SK-N-SH (cell line): ENCODE data around the gene PKP4. TPM values are rescaled to one million over a fixed set of nuclear protein-coding genes. Genes with fewer than 3 reads are reported as not detected.

Experiments
- CTCF ChIA-PET: fragments of 300-600, 350-600 bp; formaldehyde crosslinking; extraction: SDS; loops from one replicate; lab custom pipeline; 2021; lab: Yijun Ruan, JAX
- POLR2A ChIA-PET: fragments of 350-600 bp; sonication (Branson Sonifier 250); formaldehyde crosslinking; extraction: SDS; loops from one replicate; lab custom pipeline; 2020; ENCODE audit warnings: antibody characterized with exemption, inconsistent platforms; lab: Yijun Ruan, JAX
- DNase-seq: peaks from one replicate; pipeline ENCODE4 v3.0.0; 2012
- H2AFZ ChIP-seq: fragments of 200-600 bp; sonication (generic); 2 replicates; pipeline ENCODE4 v1.8.1; 2016; ENCODE audit warnings: antibody characterized with exemption, mild to moderate bottlenecking, low read depth
- H3F3A ChIP-seq: fragments of 200-600 bp; sonication (generic); replicated peaks from 2 replicates; pipeline ENCODE3; 2016; ENCODE audit warnings: antibody characterized with exemption, mild to moderate bottlenecking; ENCODE audit not compliant: insufficient read depth
- H3K27ac ChIP-seq, 2 experiments: fragments of 200-500 bp in 1 of 2; fragments of 200-600 bp in 1 of 2; sonication (Bioruptor generic) in 1 of 2; sonication (generic), shearing (Covaris generic) in 1 of 2; 2 replicates each; pipeline versions ENCODE4 v1.5.1 to v1.6.1; 2014 to 2016; ENCODE audit warnings: low read depth in 2 of 2, inconsistent platforms in 1 of 2, low read length in 1 of 2, mild to moderate bottlenecking in 1 of 2, mixed read lengths in 1 of 2
- H3K27me3 ChIP-seq: fragments of 200-600 bp; sonication (generic), shearing (Covaris generic); 2 replicates; pipeline ENCODE4 v1.6.1; 2016; ENCODE audit warnings: mixed run types; ENCODE audit not compliant: insufficient read depth
- H3K36me3 ChIP-seq, 2 experiments: fragments of 200-500 bp in 1 of 2; fragments of 200-600 bp in 1 of 2; sonication (Bioruptor generic) in 1 of 2; sonication (generic) in 1 of 2; replicated peaks in 1 of 2; 2 replicates each; pipeline versions ENCODE3 to v1.5.1; 2014 to 2016; ENCODE audit warnings: low read length in 1 of 2, mild to moderate bottlenecking in 1 of 2; ENCODE audit not compliant: insufficient read depth in 2 of 2, control insufficient read depth in 1 of 2
- H3K4me1 ChIP-seq, 2 experiments: fragments of 200-500 bp in 1 of 2; fragments of 200-600 bp in 1 of 2; sonication (Bioruptor generic) in 1 of 2; sonication (generic), shearing (Covaris generic) in 1 of 2; 2 replicates each; pipeline versions ENCODE4 v1.5.1 to v1.6.1; 2014 to 2016; ENCODE audit warnings: low read depth in 1 of 2, low read length in 1 of 2, mixed run types in 1 of 2; ENCODE audit not compliant: insufficient read depth in 2 of 2, control insufficient read depth in 1 of 2
- H3K4me2 ChIP-seq: fragments of 200-600 bp; sonication (generic), shearing (Covaris generic); 2 replicates; pipeline ENCODE4 v1.6.1; 2017; ENCODE audit warnings: mixed run types
- H3K4me3 ChIP-seq, 2 experiments: fragments of 200-500 bp in 1 of 2; fragments of 200-600 bp in 1 of 2; sonication (Bioruptor generic) in 1 of 2; sonication (generic), shearing (Covaris generic) in 1 of 2; 2 replicates each; pipeline versions ENCODE4 v1.5.1 to v1.8.1; 2014 to 2016; ENCODE audit warnings: low read depth in 2 of 2, inconsistent platforms in 1 of 2, low read length in 1 of 2, mild to moderate bottlenecking in 1 of 2, mixed read lengths in 1 of 2, moderate library complexity in 1 of 2
- H3K79me2 ChIP-seq: fragments of 200-600 bp; sonication (generic); 2 replicates; pipeline ENCODE4 v1.8.1; 2017; ENCODE audit warnings: mild to moderate bottlenecking; ENCODE audit not compliant: insufficient read depth
- H3K9ac ChIP-seq: fragments of 200-600 bp; sonication (generic); 2 replicates; pipeline ENCODE4 v1.6.1; 2017; ENCODE audit warnings: mixed run types
- H3K9me2 ChIP-seq: fragments of 200-600 bp; sonication (generic); 2 replicates; pipeline ENCODE4 v1.6.1; 2017; ENCODE audit warnings: mixed run types
- H3K9me3 ChIP-seq: fragments of 200-600 bp; sonication (generic); 2 replicates; pipeline ENCODE4 v1.6.1; 2017; ENCODE audit warnings: mixed run types, mild to moderate bottlenecking, moderate library complexity
- H4K20me1 ChIP-seq: fragments of 200-600 bp; sonication (generic); 2 replicates; pipeline ENCODE4 v1.6.1; 2017; ENCODE audit warnings: mild to moderate bottlenecking, mixed run types; ENCODE audit not compliant: insufficient read depth
- EZH2phosphoT487 ChIP-seq: fragments of 200-600 bp; sonication (generic); IDR thresholded peaks from 2 replicates; pipeline ENCODE4 v1.6.1; 2017; ENCODE audit warnings: low read depth, mixed run types, mild to moderate bottlenecking, antibody characterized with exemption, moderate library complexity, borderline replicate concordance
- FOXM1 ChIP-seq: IDR thresholded peaks from 2 replicates; pipeline ENCODE4 v1.4.0; 2012; ENCODE audit warnings: low read depth, mild to moderate bottlenecking
- GABPA ChIP-seq: IDR thresholded peaks from 2 replicates; pipeline ENCODE4 v1.4.0; 2012; ENCODE audit warnings: low read depth, mild to moderate bottlenecking
- IRF3 ChIP-seq: fragments of 150-350 bp; IDR thresholded peaks from 2 replicates; pipeline ENCODE4 v1.6.1; 2016; ENCODE audit warnings: mild to moderate bottlenecking, low read depth, low read length
- JUND ChIP-seq: IDR thresholded peaks from 2 replicates; pipeline ENCODE4 v1.4.0; 2012
- MEF2A ChIP-seq: IDR thresholded peaks from 2 replicates; pipeline ENCODE4 v1.4.0; 2012; ENCODE audit warnings: low read depth, borderline replicate concordance
- MXI1 ChIP-seq: IDR thresholded peaks from 2 replicates; pipeline ENCODE4 v1.6.1; 2012; ENCODE audit warnings: mild to moderate bottlenecking, low read depth, low read length, improper control_type of control experiment
- PBX3 ChIP-seq: IDR thresholded peaks from 2 replicates; pipeline ENCODE4; 2012
- RAD21 ChIP-seq: IDR thresholded peaks from 2 replicates; pipeline ENCODE4 v1.6.1; 2012; ENCODE audit warnings: mild to moderate bottlenecking, low read length
- RFX5 ChIP-seq: IDR thresholded peaks from 2 replicates; pipeline ENCODE4 v1.6.1; 2012; ENCODE audit warnings: mild to moderate bottlenecking, improper control_type of control experiment, low read length
- TEAD4 ChIP-seq: IDR thresholded peaks from 2 replicates; pipeline ENCODE4 v1.4.0; 2012; ENCODE audit warnings: mild to moderate bottlenecking, borderline replicate concordance; ENCODE audit not compliant: insufficient read depth
- WGBS: methylation state at CpG from one replicate; pipeline ENCODE4 v1.1.6; 2017; ENCODE audit warnings: low lambda C conversion rate; 5-methylcytosine and 5-hydroxymethylcytosine counted together
- polyA plus RNA-seq, 3 experiments: library from polyadenylated mRNA; depleted of rRNA; stranded (reverse); fragments of >200 nt; gene quantifications; 2 replicates each; pipeline ENCODE4 v1.2.3, GENCODE V29; 2012
- TF ChIP-seq, protein P1 (sequence below): fragments of 200-600 bp; sonication (generic); IDR thresholded peaks from 2 replicates; pipeline ENCODE4 v1.6.1; 2017; ENCODE audit warnings: antibody characterized with exemption, mild to moderate bottlenecking, moderate library complexity
- TF ChIP-seq, protein P2 (sequence below): IDR thresholded peaks from 2 replicates; pipeline ENCODE4 v1.6.1; 2012; ENCODE audit warnings: mild to moderate bottlenecking, low read depth, low read length, moderate library complexity

PKP4 gene
- polyA plus RNA-seq, 1 of the 3 experiments (the other 2 are of a cell fraction): 10.9 TPM

DNA sequence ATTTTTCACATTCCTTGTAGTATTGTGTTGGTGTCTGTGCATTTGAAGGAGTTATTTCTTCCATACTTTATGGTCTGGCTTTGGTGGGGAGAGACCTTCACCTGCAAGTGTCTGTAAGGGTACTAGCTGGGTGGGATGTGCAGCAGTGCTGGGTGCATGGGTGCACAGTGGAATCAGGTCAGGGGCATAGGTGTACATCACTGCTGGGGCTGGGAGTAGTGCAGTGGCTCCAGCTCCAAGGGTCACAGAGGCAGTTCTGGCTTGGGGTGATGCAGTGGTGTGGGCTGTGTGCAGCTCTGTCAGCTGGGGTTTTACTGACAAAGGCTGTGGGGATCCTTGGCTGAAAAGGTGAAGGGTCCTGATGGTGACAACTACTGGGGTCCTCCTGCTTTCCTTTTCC lies 45.0 kb upstream of the PKP4 start (continued):
- TF ChIP-seq, protein P1, sequence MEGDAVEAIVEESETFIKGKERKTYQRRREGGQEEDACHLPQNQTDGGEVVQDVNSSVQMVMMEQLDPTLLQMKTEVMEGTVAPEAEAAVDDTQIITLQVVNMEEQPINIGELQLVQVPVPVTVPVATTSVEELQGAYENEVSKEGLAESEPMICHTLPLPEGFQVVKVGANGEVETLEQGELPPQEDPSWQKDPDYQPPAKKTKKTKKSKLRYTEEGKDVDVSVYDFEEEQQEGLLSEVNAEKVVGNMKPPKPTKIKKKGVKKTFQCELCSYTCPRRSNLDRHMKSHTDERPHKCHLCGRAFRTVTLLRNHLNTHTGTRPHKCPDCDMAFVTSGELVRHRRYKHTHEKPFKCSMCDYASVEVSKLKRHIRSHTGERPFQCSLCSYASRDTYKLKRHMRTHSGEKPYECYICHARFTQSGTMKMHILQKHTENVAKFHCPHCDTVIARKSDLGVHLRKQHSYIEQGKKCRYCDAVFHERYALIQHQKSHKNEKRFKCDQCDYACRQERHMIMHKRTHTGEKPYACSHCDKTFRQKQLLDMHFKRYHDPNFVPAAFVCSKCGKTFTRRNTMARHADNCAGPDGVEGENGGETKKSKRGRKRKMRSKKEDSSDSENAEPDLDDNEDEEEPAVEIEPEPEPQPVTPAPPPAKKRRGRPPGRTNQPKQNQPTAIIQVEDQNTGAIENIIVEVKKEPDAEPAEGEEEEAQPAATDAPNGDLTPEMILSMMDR: no peak

DNA sequence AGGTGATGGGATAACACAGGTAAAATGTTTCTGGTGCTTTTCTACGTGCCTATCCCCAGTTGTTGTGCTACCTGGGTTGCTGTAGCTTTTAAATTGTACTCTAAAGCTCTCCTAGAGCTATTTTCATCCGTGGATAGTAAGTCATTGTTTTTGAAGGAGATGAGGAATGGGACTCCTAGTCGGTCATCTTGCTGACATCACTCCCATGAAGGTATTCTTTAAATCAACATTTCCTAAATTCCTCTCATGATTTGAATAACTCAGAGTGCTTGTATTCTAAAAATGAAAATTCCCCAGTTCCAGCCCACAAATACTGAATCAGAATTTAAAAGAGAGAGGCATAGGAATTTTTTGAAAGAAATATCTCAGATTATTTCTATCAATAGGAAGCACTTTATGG lies 44.5 kb upstream of the PKP4 start:
- ChIA-PET CTCF (no interaction called here), POLR2A (no interaction called here)
- no peak overlapping the region; the same call in 1 of the 2 replicates for H3K4me2 ChIP-seq
- H3K4me1 ChIP-seq: peaks cover 0 to 4% of the 10 kb centered on the region in 2 experiments; a peak in 2 of 4 replicates
- H2AFZ ChIP-seq: no peak overlapping the region
- 31% methylated on average over 3 of the region's 3 CpGs for WGBS
- H3F3A ChIP-seq: no peaks in the 10 kb centered on the region
- no peaks in the 10 kb centered on the region for H3K27me3 ChIP-seq
- no peaks in the 10 kb centered on the region for H3K36me3 ChIP-seq
- H3K79me2 ChIP-seq: no peaks in the 10 kb centered on the region
- no peaks in the 10 kb centered on the region for H3K9me2 ChIP-seq
- no peaks in the 10 kb centered on the region for H4K20me1 ChIP-seq
- TF ChIP-seq TEAD4 (no peak), EZH2phosphoT487 (no peak), PBX3 (no peak), MEF2A (no peak), RAD21 (no peak), GABPA (no peak), JUND (no peak), RFX5 (no peak), FOXM1 (no peak), MXI1 (no peak), IRF3 (no peak)
- TF ChIP-seq, protein P2, sequence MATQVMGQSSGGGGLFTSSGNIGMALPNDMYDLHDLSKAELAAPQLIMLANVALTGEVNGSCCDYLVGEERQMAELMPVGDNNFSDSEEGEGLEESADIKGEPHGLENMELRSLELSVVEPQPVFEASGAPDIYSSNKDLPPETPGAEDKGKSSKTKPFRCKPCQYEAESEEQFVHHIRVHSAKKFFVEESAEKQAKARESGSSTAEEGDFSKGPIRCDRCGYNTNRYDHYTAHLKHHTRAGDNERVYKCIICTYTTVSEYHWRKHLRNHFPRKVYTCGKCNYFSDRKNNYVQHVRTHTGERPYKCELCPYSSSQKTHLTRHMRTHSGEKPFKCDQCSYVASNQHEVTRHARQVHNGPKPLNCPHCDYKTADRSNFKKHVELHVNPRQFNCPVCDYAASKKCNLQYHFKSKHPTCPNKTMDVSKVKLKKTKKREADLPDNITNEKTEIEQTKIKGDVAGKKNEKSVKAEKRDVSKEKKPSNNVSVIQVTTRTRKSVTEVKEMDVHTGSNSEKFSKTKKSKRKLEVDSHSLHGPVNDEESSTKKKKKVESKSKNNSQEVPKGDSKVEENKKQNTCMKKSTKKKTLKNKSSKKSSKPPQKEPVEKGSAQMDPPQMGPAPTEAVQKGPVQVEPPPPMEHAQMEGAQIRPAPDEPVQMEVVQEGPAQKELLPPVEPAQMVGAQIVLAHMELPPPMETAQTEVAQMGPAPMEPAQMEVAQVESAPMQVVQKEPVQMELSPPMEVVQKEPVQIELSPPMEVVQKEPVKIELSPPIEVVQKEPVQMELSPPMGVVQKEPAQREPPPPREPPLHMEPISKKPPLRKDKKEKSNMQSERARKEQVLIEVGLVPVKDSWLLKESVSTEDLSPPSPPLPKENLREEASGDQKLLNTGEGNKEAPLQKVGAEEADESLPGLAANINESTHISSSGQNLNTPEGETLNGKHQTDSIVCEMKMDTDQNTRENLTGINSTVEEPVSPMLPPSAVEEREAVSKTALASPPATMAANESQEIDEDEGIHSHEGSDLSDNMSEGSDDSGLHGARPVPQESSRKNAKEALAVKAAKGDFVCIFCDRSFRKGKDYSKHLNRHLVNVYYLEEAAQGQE: no peak
- TF ChIP-seq, protein P1: no peak
- H3K4me3 ChIP-seq: no peak overlapping the region
- no peak overlapping the region for H3K9ac ChIP-seq
- H3K27ac ChIP-seq: no peak overlapping the region
- no peak for DNase-seq
- H3K9me3 ChIP-seq: no peaks in the 10 kb centered on the region
